ENCODE results near the gene CCK. TPM values are rescaled to one million over a fixed set of nuclear protein-coding genes. Genes with fewer than 3 reads are reported as not detected.

Gene CCK
- total RNA-seq, 2 donors from 2014 or later = not detected

- Histone ChIP-seq H3K27ac (no peak overlapping the region), H3K9me3 (peaks cover 0 to 11% (median 0%) of the 10 kb centered on the region in 3 donors), H3K36me3 (replicated peaks in 1 of 2; ENCODE audit: insufficient read depth in 1 of 2, low read depth in 2 of 2) (no peaks in the 10 kb centered on the region), H3K4me1 (no peaks in the 10 kb centered on the region), H3K4me3 (no peak overlapping the region), H3K27me3 (peaks cover 0 to 4% of the 10 kb centered on the region in 2 donors)
- no peak for TF ChIP-seq POLR2A (IDR thresholded peaks at IDR 0.05)
- TF ChIP-seq CTCF (IDR thresholded peaks at IDR 0.05) = no peak
- WGBS, 2 donors = 13 to 27% methylated on average over 1 of the region's 1 CpG
- no peak for ATAC-seq
- intact Hi-C loops (cut with DNase I) = no loop called here
- no peak for DNase-seq
Measured at GRCh38 chr3:42270561-42270960, 4.6 kb upstream of the CCK start.

GRCh38 chr3:42269647-42270046 is 3.7 kb upstream of the CCK start:
- H3K4me1 ChIP-seq = peaks cover 4% of the 10 kb centered on the region
- no peak overlapping the region for H3K4me3 ChIP-seq
- peaks cover 0 to 13% of the 10 kb centered on the region in 2 donors for H3K27me3 ChIP-seq
- H3K36me3 ChIP-seq (replicated peaks in 1 of 2; ENCODE audit: insufficient read depth in 1 of 2, low read depth in 2 of 2) = no peaks in the 10 kb centered on the region
- TF ChIP-seq POLR2A (IDR thresholded peaks at IDR 0.05) (no peak), CTCF (IDR thresholded peaks at IDR 0.05) (no peak)
- H3K9me3 ChIP-seq = peaks cover 0 to 11% (median 0%) of the 10 kb centered on the region in 3 donors
- WGBS, 2 donors = 71 to 79% methylated on average over 7 of the region's 7 CpGs
- H3K27ac ChIP-seq = no peak overlapping the region
- DNase-seq = no peak
- no peak for ATAC-seq
- intact Hi-C loops (cut with DNase I) = no loop called here

GRCh38 chr3:42267878-42268277 is 1.9 kb upstream of the CCK start:
- TF ChIP-seq CTCF (IDR thresholded peaks at IDR 0.05) = no peak
- no peak for TF ChIP-seq POLR2A (IDR thresholded peaks at IDR 0.05)
- 73 to 75% methylated on average over 6 of the region's 6 CpGs for WGBS, 2 donors
- Histone ChIP-seq H3K27ac (no peak overlapping the region), H3K4me1 (peaks cover 15% of the 10 kb centered on the region), H3K9me3 (peaks cover 0 to 11% (median 0%) of the 10 kb centered on the region in 3 donors), H3K36me3 (replicated peaks in 1 of 2; ENCODE audit: insufficient read depth in 1 of 2, low read depth in 2 of 2) (no peaks in the 10 kb centered on the region), H3K4me3 (no peak overlapping the region), H3K27me3 (peaks cover 0 to 27% of the 10 kb centered on the region in 2 donors)
- ATAC-seq (no peak), DNase-seq (no peak)
- intact Hi-C loops (cut with DNase I) = no loop called here

GRCh38 chr3:42265059-42265991 is 660 bp downstream of the CCK start:
- DNase-seq = no peak
- 7 to 11% methylated on average over 38 to 60 of the region's 60 CpGs for WGBS, 2 donors
- no peak overlapping the region for H3K27ac ChIP-seq
- no peak for TF ChIP-seq CTCF (IDR thresholded peaks at IDR 0.05)
- no peak for TF ChIP-seq POLR2A (IDR thresholded peaks at IDR 0.05)
- H3K27me3 ChIP-seq = peaks cover 0 to 27% of the 10 kb centered on the region in 2 donors
- peaks cover 15% of the 10 kb centered on the region for H3K4me1 ChIP-seq
- ATAC-seq = no peak
- H3K4me3 ChIP-seq = no peak overlapping the region
- H3K36me3 ChIP-seq (replicated peaks in 1 of 2; ENCODE audit: insufficient read depth in 1 of 2, low read depth in 2 of 2) = no peaks in the 10 kb centered on the region
- intact Hi-C loops (cut with DNase I) = no loop called here
- H3K9me3 ChIP-seq = no peaks in the 10 kb centered on the region
